CD4-positive, alpha-beta T cell treated with Interleukin-6 at 100 ng/mL for 8 hours (primary cell): Measurements from ENCODE around the gene MRAP.
"Not testable (repeated sequence)": the region's sequence is repeated elsewhere in the genome, so short reads cannot be mapped to it uniquely, and the experiment has no call there.

Experiments
- DNase-seq: peaks from one replicate; pipeline ENCODE4 v3.0.0-alpha.2; 2020; ENCODE audit warnings: mixed read lengths, low spot score

Gene MRAP

GRCh38 chr21:32300117-32300681 lies 1.5 kb downstream of the MRAP start:
- DNase-seq: no peak

GRCh38 chr21:32301596-32301995 lies 2.9 kb downstream of the MRAP start:
- no peak for DNase-seq

- no peak for DNase-seq
Observed at GRCh38 chr21:32302560-32302959, 3.9 kb downstream of the MRAP start.

GRCh38 chr21:32303385-32303784 lies 4.7 kb downstream of the MRAP start:
- no peak for DNase-seq

GRCh38 chr21:32304998-32305397 lies 6.3 kb downstream of the MRAP start:
- no peak for DNase-seq

GRCh38 chr21:32306021-32306780 lies 7.5 kb downstream of the MRAP start:
- DNase-seq: no peak

GRCh38 chr21:32307706-32308105 lies 9.1 kb downstream of the MRAP start:
- no peak for DNase-seq

- no peak for DNase-seq
Observed at GRCh38 chr21:32308696-32309095, 10.0 kb downstream of the MRAP start.

GRCh38 chr21:32309906-32310460 lies 11.3 kb downstream of the MRAP start:
- DNase-seq: no peak

GRCh38 chr21:32310976-32311375 lies 12.3 kb downstream of the MRAP start:
- not testable (repeated sequence) for DNase-seq

- no peak for DNase-seq
Observed at GRCh38 chr21:32311621-32312020, 13.0 kb downstream of the MRAP start.

- no peak for DNase-seq
Observed at GRCh38 chr21:32312326-32312725, 13.7 kb downstream of the MRAP start.

GRCh38 chr21:32312976-32313375 lies 14.3 kb downstream of the MRAP start:
- no peak for DNase-seq

GRCh38 chr21:32314806-32315205 lies 16.2 kb downstream of the MRAP start:
- DNase-seq: no peak

GRCh38 chr21:32315511-32316281 lies 17.0 kb downstream of the MRAP start:
- DNase-seq: no peak

- DNase-seq: no peak
Observed at GRCh38 chr21:32316361-32317215, 17.9 kb downstream of the MRAP start.

- DNase-seq: no peak
Observed at GRCh38 chr21:32317726-32318125, 19.1 kb downstream of the MRAP start.

- DNase-seq: no peak
Observed at GRCh38 chr21:32319012-32319411, 20.4 kb downstream of the MRAP start.

GRCh38 chr21:32320059-32320458 lies 21.4 kb downstream of the MRAP start:
- DNase-seq: no peak

GRCh38 chr21:32320726-32321125 lies 22.1 kb downstream of the MRAP start:
- no peak for DNase-seq

GRCh38 chr21:32321480-32321879 lies 22.8 kb downstream of the MRAP start:
- no peak for DNase-seq

GRCh38 chr21:32322103-32322502 lies 23.4 kb downstream of the MRAP start:
- DNase-seq: no peak
